ENCODE measurements around the gene EHBP1L1.
"Not testable (repeated sequence)": the region's sequence is repeated elsewhere in the genome, so short reads cannot be mapped to it uniquely, and the experiment has no call there.

The EHBP1L1 gene

DNA sequence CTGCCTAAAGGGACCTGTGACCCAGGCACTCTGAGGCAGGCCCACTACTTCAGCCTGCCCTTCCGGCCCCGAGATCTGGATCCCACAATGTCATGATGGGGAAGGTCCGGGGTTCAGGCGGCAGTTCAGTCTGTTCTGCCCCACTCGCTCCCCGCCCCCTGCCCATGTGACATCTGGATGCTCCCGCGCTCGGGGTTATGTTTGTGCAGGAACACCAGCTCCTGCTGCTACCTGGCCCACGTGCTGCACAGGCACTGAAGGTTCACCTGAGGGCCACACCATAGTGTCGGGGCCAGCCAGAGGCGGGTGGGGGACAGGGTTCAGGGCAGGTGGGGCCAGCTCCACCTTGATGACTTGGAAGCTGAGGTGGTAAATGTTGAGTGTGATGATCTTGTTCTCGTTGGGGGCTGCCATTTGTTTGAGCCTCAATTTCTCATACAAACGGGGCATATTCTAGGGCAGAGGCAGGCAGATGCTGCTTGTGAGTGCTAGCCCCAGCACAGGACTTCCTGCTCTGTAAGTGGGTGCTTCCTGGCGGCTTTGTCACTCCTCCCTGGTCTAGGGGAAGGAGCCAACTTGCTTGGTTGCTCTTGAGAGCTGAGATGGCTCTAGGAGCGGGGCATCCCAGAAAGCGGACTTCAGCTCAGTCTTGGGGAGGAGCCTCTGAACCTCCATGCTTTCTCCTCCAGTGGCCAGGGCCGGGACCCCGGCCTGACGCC is 57.7 kb downstream of the EHBP1L1 start:
- no peak for DNase-seq (ENCODE audit: extremely low read depth in 1 of 2, low read depth in 1 of 2)

DNA sequence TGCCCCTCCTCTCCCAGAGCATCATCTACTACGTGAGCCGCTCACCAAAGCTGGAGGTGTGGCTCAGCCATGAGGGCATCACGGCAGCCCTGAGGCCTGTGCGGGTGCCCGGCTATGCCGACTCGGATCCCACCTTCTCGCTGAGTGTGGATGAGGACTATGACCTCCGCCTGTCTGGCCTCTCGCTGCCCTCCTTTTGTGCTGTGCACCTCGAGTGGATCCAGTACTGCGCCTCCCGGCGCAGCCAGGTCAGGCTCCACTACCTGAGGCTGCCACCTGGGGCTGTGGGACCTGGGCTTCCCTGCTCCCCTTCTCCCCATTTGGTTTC is 58.2 kb downstream of the EHBP1L1 start:
- DNase-seq (ENCODE audit: extremely low read depth in 1 of 2, low read depth in 1 of 2): no peak

DNA sequence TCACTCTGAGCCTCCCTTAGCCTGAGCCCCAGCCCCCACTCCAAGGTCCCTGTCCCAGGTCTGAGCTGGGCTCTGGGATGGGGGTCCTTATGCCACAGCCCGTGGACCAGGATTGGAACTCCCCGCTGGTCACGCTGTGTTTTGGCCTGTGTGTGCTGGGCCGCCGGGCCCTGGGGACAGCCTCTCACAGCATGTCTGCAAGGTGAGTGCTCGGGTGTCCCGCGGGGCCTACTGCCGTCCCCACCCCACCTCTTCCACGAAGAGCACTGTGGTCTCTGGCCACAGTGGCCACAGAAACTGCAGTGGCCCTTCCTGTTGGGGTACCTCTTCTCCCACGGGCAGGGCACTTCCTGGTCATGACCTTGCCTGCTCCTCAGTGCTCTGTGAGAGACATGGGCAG is 58.6 kb downstream of the EHBP1L1 start:
- no peak for DNase-seq (ENCODE audit: extremely low read depth in 1 of 2, low read depth in 1 of 2)

DNA sequence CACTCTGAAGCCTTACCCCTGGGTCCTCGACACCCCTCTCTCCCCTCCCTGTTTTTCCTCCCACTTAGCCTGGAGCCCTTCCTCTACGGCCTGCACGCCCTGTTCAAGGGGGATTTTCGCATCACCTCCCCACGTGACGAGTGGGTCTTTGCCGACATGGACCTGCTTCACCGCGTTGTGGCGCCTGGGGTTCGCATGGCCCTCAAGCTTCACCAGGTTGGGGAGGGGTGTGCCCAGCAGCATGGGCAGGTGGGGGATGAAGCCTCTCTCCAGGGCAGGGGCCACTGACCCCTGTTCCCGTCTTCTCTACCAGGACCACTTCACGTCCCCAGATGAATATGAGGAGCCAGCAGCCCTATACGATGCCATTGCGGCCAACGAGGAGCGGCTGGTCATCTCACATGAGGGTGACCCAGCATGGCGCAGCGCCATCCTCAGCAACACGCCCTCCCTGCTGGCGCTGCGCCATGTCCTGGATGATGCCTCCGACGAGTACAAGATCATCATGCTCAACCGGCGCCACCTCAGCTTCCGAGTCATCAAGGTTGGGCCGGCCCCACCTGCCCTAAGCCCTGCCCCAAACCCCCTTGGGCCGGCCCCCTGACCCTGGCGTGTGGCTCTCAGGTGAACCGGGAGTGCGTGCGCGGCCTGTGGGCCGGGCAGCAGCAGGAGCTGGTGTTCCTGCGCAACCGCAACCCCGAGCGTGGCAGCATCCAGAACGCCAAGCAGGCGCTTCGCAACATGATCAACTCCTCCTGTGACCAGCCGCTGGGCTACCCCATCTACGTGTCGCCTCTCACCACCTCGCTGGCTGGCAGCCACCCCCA is 59.3 kb downstream of the EHBP1L1 start:
- DNase-seq (ENCODE audit: extremely low read depth in 1 of 2, low read depth in 1 of 2): no peak

DNA sequence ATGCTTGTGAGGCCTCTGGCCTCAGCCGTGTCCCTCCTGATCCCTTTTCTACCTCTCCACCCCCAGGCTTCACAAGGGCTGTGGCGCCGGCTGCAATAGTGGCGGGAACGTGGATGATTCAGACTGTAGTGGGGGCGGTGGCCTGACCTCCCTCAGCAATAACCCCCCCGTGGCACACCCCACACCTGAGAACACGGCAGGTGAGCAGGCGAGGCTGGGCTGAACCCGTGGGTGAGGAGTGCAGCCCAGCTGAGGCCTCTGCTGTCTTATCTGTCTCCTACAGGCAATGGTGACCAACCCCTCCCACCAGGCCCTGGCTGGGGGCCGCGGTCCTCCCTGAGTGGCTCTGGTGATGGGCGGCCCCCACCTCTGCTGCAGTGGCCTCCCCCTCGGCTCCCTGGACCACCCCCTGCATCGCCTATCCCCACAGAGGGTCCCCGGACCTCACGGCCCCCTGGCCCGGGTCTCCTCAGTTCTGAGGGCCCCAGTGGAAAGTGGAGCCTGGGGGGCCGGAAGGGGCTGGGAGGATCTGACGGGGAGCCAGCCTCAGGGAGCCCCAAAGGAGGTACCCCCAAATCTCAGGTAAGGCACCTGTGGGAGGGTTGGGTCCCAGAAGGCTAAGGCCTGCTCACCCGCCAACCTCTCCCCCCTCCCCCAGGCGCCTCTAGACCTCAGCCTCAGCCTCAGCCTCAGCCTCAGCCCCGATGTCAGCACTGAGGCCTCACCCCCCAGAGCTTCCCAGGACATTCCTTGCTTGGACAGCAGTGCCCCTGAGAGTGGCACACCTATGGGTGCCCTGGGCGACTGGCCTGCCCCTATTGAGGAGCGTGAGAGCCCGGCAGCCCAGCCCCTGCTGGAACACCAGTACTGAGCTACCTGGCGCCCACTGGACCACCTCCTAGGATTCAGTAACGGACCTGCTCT is 60.5 kb downstream of the EHBP1L1 start:
- DNase-seq (ENCODE audit: extremely low read depth in 1 of 2, low read depth in 1 of 2): no peak

- DNase-seq (ENCODE audit: extremely low read depth in 1 of 2, low read depth in 1 of 2): no peak
Measured at GRCh38 chr11:65637032-65637557, 61.2 kb downstream of the EHBP1L1 start.

- DNase-seq (ENCODE audit: extremely low read depth in 1 of 2, low read depth in 1 of 2): peak in 1 of 2 donors; percentile 61
Measured at GRCh38 chr11:65637794-65638419, 62.1 kb downstream of the EHBP1L1 start, which contains the start of gene SIPA1. TSS of gene SIPA1 (plus strand) at chr11:65638101. CDS start at chr11:65640922, 2,821 bp downstream.

DNA sequence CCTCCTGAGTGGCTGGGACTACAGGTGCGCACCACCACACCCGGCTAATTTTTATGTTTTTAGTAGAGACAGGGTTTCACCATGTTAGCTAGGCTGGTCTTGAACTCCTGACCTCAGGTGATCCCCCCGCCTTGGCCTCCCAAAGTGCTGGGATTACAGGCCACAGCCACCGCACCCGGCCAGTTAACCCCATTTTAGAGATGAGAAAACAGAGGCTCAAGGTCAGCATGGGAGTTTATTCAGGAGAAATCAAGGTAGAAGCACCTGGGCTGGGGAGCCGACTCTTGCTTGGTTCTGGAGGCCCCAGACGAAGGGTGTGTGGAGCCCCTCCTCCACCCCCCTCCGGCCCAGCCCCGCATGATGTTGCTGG is 63.4 kb downstream of the EHBP1L1 start:
- DNase-seq (ENCODE audit: extremely low read depth in 1 of 2, low read depth in 1 of 2): not testable (repeated sequence)

- DNase-seq (ENCODE audit: extremely low read depth in 1 of 2, low read depth in 1 of 2): peak; percentile 46 to 71
Measured at GRCh38 chr11:65639623-65640482, 64.0 kb downstream of the EHBP1L1 start.

DNA sequence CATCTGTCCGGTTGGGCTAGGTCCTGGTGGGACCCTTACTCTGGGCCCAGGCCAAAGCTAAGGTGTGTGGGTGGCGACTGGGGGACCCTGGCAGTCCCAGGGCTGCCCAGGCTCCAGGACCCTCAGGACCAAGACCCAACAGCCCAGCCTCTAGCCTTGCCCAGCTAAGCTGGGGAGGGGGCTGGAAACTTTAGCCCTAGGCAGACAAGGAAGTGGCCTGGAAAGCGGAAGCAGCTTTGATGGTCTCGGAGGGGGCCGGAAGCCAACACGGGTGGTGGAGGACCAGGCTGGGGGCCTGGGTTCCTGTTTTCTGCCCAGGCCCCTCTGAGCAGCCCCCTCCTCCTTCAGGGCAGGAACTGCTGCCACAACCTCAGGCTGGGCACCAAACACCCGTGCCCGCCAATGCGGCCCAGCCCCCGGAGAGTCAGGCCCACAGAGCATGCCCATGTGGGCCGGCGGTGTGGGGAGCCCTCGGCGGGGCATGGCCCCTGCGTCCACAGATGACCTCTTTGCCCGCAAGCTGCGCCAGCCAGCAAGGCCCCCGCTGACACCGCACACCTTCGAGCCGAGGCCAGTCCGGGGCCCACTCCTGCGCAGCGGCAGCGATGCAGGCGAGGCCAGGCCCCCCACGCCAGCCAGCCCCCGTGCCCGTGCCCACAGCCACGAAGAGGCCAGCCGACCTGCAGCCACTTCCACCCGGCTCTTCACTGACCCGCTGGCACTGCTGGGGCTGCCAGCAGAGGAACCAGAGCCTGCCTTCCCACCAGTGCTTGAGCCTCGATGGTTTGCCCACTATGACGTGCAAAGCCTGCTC is 64.8 kb downstream of the EHBP1L1 start:
- no peak for DNase-seq (ENCODE audit: extremely low read depth in 1 of 2, low read depth in 1 of 2)

GRCh38 chr11:65641297-65642013 is 65.6 kb downstream of the EHBP1L1 start:
- no peak for DNase-seq (ENCODE audit: extremely low read depth in 1 of 2, low read depth in 1 of 2)
